Natural killer cell (primary cell): Measurements from ENCODE around the gene LRRC57. TPM values are rescaled to one million over a fixed set of nuclear protein-coding genes. Genes with fewer than 3 reads are reported as not detected.

Experiments used
- ATAC-seq, 3 donors: fragments of 150-1000 bp in 2 of 3; fragments of 200-7000 bp in 1 of 3; cut with Tn5 transposase; 1 replicate in 1 of 3; 2 replicates in 2 of 3; pipeline ENCODE4 v1.10.0; 2021; ENCODE audit warnings: mild to moderate bottlenecking in 2 of 3, moderate library complexity in 2 of 3
- DNase-seq, 2 donors: peaks; one replicate each; pipeline versions ENCODE4 v3.0.0 to v3.0.0-alpha.2; 2013 to 2021; ENCODE audit warnings: mixed read lengths in 1 of 2
- H3K27ac ChIP-seq: one replicate; pipeline ENCODE4 v1.5.1; 2013; ENCODE audit warnings: mild to moderate bottlenecking, low read length
- H3K27me3 ChIP-seq: one replicate; pipeline ENCODE4 v1.6.1; 2013; ENCODE audit warnings: low read length; ENCODE audit not compliant: control insufficient read depth, insufficient read depth
- H3K36me3 ChIP-seq: one replicate; pipeline ENCODE4 v1.6.1; 2013; ENCODE audit warnings: low read length; ENCODE audit not compliant: control insufficient read depth, insufficient read depth
- H3K4me1 ChIP-seq: one replicate; pipeline ENCODE4 v1.6.1; 2013; ENCODE audit warnings: low read length; ENCODE audit not compliant: control insufficient read depth, insufficient read depth
- H3K4me3 ChIP-seq: one replicate; pipeline ENCODE4 v1.5.1; 2013; ENCODE audit warnings: low read length
- H3K9me3 ChIP-seq: one replicate; pipeline ENCODE4 v1.6.1; 2013; ENCODE audit warnings: low read length; ENCODE audit not compliant: control insufficient read depth, insufficient read depth
- H3K27ac Mint-ChIP-seq, 2 donors: one replicate each; pipeline ENCODE4 v1.8.0; 2022; ENCODE audit warnings: mild to moderate bottlenecking in 2 of 2, mixed read lengths in 2 of 2, moderate library complexity in 1 of 2
- H3K27me3 Mint-ChIP-seq, 2 donors: one replicate each; pipeline ENCODE4 v1.8.0; 2022; ENCODE audit warnings: low read depth in 2 of 2, mixed read lengths in 2 of 2
- H3K36me3 Mint-ChIP-seq: one replicate; pipeline ENCODE4 v1.8.0; 2022; ENCODE audit warnings: mixed read lengths
- H3K4me1 Mint-ChIP-seq, 2 donors: one replicate each; pipeline ENCODE4 v1.8.0; 2022; ENCODE audit warnings: mixed read lengths in 2 of 2
- H3K4me3 Mint-ChIP-seq: one replicate; pipeline ENCODE4 v1.8.0; 2022; ENCODE audit warnings: mild to moderate bottlenecking, moderate library complexity, mixed read lengths
- H3K9me3 Mint-ChIP-seq, 2 donors: one replicate each; pipeline ENCODE4 v1.8.0; 2022; ENCODE audit warnings: mixed read lengths in 2 of 2
- CTCF ChIP-seq: fragments of 200-600 bp; IDR thresholded peaks from one replicate; pipeline ENCODE4 v1.8.0; 2022; ENCODE audit warnings: antibody characterized with exemption
- WGBS: methylation state at CpG from one replicate; pipeline ENCODE4 v1.1.7; 2013; ENCODE audit warnings: missing lambda C conversion rate; ENCODE audit not compliant: insufficient coverage; 5-methylcytosine and 5-hydroxymethylcytosine counted together
- intact Hi-C: fragments of 100-400 bp; cut with micrococcal nuclease; formaldehyde crosslinking; loops from one replicate; pipeline ENCODE4 v1.14.2; 2022
- total RNA-seq, 4 donors: library from RNA; stranded (reverse); fragments of 120-200 nt in 1 of 4; gene quantifications; one replicate each; pipeline versions ENCODE4 v1.2.3 to v1.2.4, GENCODE V29; 2013 to 2022

The LRRC57 gene
- total RNA-seq, 3 donors from 2014 or later (not counting 1 experiment from before 2014, with no cell fraction given): 29.4 to 43.9 (median 29.4) TPM

GRCh38 chr15:42549032-42549491, 469 bp upstream of the LRRC57 start:
- peaks cover 23% of the 10 kb centered on the region for H3K4me1 ChIP-seq

DNA sequence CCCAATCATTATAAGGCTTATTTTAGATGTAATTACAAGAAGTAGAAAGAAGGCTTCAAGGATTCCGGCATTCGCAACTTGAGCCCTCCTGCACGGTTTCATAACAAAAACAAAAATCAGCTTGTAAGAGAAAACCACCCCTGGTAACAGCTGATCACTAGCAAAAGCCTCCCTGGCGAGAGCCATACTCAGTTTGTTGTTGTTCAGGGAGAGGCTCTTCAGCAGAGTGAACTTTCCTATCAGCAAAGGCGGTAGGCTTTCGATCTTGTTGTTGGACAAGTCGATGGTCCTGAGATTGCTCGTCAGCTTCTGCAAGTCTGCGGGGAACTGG, 710 bp downstream of the LRRC57 start:
- Mint-ChIP-seq H3K27ac (peak overlapping the region; percentile 94 to 96), H3K4me3 (peak overlapping the region; percentile 99), H3K9me3 (no peaks in the 10 kb centered on the region), H3K4me1 (peaks cover 36 to 37% of the 10 kb centered on the region in 2 donors), H3K27me3 (no peaks in the 10 kb centered on the region), H3K36me3 (no peaks in the 10 kb centered on the region)
- 5% methylated on average over 8 of the region's 9 CpGs for WGBS
- Histone ChIP-seq H3K4me3 (peak overlapping the region; percentile 96), H3K27ac (peak overlapping the region; percentile 84), H3K4me1 (peaks cover 23% of the 10 kb centered on the region), H3K9me3 (no peaks in the 10 kb centered on the region), H3K36me3 (peaks cover 17% of the 10 kb centered on the region), H3K27me3 (no peaks in the 10 kb centered on the region)
- peak in 1 of 3 donors; percentile 11 for ATAC-seq
- no peak for DNase-seq
- intact Hi-C loops: loop anchor here (2.0 to 5.0 kb wide), 4 partner anchors 27 to 103 kb away; partner anchors contain the start of genes SNAP23 and STARD9
- TF ChIP-seq CTCF: no peak

More at GRCh38 chr15:42549032-42549491, 469 bp upstream of the LRRC57 start:
- no peaks in the 10 kb centered on the region for H3K36me3 Mint-ChIP-seq
- Histone ChIP-seq H3K27me3 (no peaks in the 10 kb centered on the region), H3K4me3 (peak overlapping the region; percentile 96), H3K9me3 (no peaks in the 10 kb centered on the region), H3K36me3 (peaks cover 8% of the 10 kb centered on the region), H3K27ac (peak overlapping the region; percentile 84)
- 0% methylated on average over 12 of the region's 15 CpGs for WGBS
- H3K4me1 Mint-ChIP-seq: peaks cover 36 to 37% of the 10 kb centered on the region in 2 donors
- peak overlapping the region; percentile 99 for H3K4me3 Mint-ChIP-seq
- intact Hi-C loops: loop anchor here (2.0 to 5.0 kb wide), 4 partner anchors 26 to 102 kb away; partner anchors contain the start of genes SNAP23 and STARD9
- DNase-seq: peak in 1 of 2 donors; percentile 57
- ATAC-seq: peak; percentile 46 to 64 (median 49)
- H3K27ac Mint-ChIP-seq: peak overlapping the region; percentile 94 to 96
- TF ChIP-seq CTCF: no peak
- no peaks in the 10 kb centered on the region for H3K9me3 Mint-ChIP-seq
- no peaks in the 10 kb centered on the region for H3K27me3 Mint-ChIP-seq

GRCh38 chr15:42544853-42545629, 3.6 kb downstream of the LRRC57 start:
- peaks cover 35% of the 10 kb centered on the region in 2 donors for H3K4me1 Mint-ChIP-seq
- Histone ChIP-seq H3K36me3 (peaks cover 21% of the 10 kb centered on the region), H3K27ac (no peak overlapping the region), H3K27me3 (no peaks in the 10 kb centered on the region), H3K4me1 (peaks cover 22% of the 10 kb centered on the region), H3K4me3 (no peak overlapping the region), H3K9me3 (no peaks in the 10 kb centered on the region)
- WGBS: 89% methylated on average over 4 of the region's 4 CpGs
- TF ChIP-seq CTCF: no peak
- ATAC-seq (no peak), DNase-seq (no peak)
- peak overlapping the region in 1 of 2 donors; percentile 2 for H3K27ac Mint-ChIP-seq
- H3K4me3 Mint-ChIP-seq: no peak overlapping the region
- intact Hi-C loops: loop anchor here (5.0 kb wide), 2 partner anchors 48 to 62 kb away; partner anchors contain the start of gene SNAP23
- H3K27me3 Mint-ChIP-seq: no peaks in the 10 kb centered on the region
- H3K9me3 Mint-ChIP-seq: no peaks in the 10 kb centered on the region
- no peaks in the 10 kb centered on the region for H3K36me3 Mint-ChIP-seq
